ENCODE results near the gene SERGEF.

SERGEF gene

DNA sequence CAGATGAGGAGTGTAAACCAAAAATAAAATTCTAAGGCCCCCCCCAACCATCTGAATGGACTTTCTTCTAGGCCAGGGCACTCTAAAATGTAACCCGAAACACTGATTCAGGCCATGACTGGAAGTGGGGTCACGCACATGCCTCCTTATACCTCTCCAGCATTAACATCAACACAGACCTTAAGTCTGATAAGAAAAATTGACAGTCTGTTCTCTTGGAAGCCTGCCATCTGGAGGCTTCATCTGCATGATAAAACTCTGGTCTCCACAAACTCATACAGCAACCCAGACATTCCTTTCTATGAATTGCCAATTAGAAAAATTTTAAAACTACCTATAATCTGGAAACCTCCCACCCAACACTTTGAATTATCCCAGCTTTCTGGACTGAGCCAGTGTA lies 3.9 kb upstream of the SERGEF start:
- Histone ChIP-seq H2AFZ (ENCODE audit: low read length) (no peak overlapping the region), H3K4me3 (ENCODE audit: low read length) (no peak overlapping the region), H3K79me2 (ENCODE audit: low read length) (peaks cover 6% of the 10 kb centered on the region; the same call in 1 of the 2 replicates), H3K9me2 (replicated peaks; ENCODE audit: insufficient read depth, low read length) (no peaks in the 10 kb centered on the region), H3F3A (ENCODE audit: insufficient read depth, low read length) (0 out of 2 replicates have a peak, but pooled peaks cover 4% of the 10 kb centered on the region), H3K4me1 (ENCODE audit: low read length) (peaks cover 5% of the 10 kb centered on the region), H3K9ac (ENCODE audit: low read length) (no peak overlapping the region), H3K27me3 (replicated peaks; ENCODE audit: insufficient read depth, low read length) (no peaks in the 10 kb centered on the region), H3K27ac (ENCODE audit: low read length) (no peak overlapping the region), H4K20me1 (ENCODE audit: insufficient read depth, low read length) (no peaks in the 10 kb centered on the region), H3K4me2 (ENCODE audit: low read depth, low read length) (no peak overlapping the region), H3K9me3 (replicated peaks; ENCODE audit: insufficient read depth, low read length) (no peaks in the 10 kb centered on the region), H3K36me3 (replicated peaks; ENCODE audit: insufficient read depth, low read length) (no peaks in the 10 kb centered on the region)
- DNase-seq: no peak
- TF ChIP-seq EZH2 (optimal IDR thresholded peaks at IDR 0.05; ENCODE audit: low read depth, low read length) (no peak), EZH2phosphoT487 (IDR thresholded peaks at IDR 0.05; ENCODE audit: low read length) (no peak)
- TF ChIP-seq, protein P1, sequence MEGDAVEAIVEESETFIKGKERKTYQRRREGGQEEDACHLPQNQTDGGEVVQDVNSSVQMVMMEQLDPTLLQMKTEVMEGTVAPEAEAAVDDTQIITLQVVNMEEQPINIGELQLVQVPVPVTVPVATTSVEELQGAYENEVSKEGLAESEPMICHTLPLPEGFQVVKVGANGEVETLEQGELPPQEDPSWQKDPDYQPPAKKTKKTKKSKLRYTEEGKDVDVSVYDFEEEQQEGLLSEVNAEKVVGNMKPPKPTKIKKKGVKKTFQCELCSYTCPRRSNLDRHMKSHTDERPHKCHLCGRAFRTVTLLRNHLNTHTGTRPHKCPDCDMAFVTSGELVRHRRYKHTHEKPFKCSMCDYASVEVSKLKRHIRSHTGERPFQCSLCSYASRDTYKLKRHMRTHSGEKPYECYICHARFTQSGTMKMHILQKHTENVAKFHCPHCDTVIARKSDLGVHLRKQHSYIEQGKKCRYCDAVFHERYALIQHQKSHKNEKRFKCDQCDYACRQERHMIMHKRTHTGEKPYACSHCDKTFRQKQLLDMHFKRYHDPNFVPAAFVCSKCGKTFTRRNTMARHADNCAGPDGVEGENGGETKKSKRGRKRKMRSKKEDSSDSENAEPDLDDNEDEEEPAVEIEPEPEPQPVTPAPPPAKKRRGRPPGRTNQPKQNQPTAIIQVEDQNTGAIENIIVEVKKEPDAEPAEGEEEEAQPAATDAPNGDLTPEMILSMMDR (IDR thresholded peaks at IDR 0.05; ENCODE audit: low read length): no peak

DNA sequence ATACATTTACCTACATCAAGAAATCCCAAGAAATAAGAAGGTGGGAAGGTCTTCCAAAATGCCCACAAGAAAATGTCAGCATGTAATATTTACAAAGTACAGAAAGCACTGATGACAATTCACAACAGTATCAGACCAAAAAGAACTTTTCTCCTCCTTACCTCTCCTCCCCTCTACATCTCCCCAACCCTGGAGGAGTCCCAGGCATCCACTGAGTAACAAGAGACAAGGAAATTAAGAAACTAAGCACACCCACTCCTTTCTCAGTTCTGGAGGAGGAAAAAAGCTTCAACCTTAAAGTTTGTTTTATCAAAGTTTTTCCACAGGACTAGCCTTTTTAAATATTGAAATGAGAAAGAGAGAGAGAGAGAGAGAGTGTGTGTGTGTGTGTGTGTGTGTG lies 2.0 kb upstream of the SERGEF start:
- 0 out of 2 replicates have a peak, but pooled peaks cover 4% of the 10 kb centered on the region for H3F3A ChIP-seq (ENCODE audit: insufficient read depth, low read length)
- no peaks in the 10 kb centered on the region for H3K9me2 ChIP-seq (replicated peaks; ENCODE audit: insufficient read depth, low read length)
- H3K4me3 ChIP-seq (ENCODE audit: low read length): no peak overlapping the region
- H3K4me2 ChIP-seq (ENCODE audit: low read depth, low read length): no peak overlapping the region
- no peak overlapping the region for H3K27ac ChIP-seq (ENCODE audit: low read length)
- no peaks in the 10 kb centered on the region for H3K27me3 ChIP-seq (replicated peaks; ENCODE audit: insufficient read depth, low read length)
- no peak for DNase-seq
- peaks cover 10% of the 10 kb centered on the region; the same call in 1 of the 2 replicates for H3K79me2 ChIP-seq (ENCODE audit: low read length)
- no peaks in the 10 kb centered on the region for H4K20me1 ChIP-seq (ENCODE audit: insufficient read depth, low read length)
- no peaks in the 10 kb centered on the region for H3K9me3 ChIP-seq (replicated peaks; ENCODE audit: insufficient read depth, low read length)
- no peaks in the 10 kb centered on the region for H3K36me3 ChIP-seq (replicated peaks; ENCODE audit: insufficient read depth, low read length)
- no peak overlapping the region for H3K9ac ChIP-seq (ENCODE audit: low read length)
- H3K4me1 ChIP-seq (ENCODE audit: low read length): peaks cover 5% of the 10 kb centered on the region
- H2AFZ ChIP-seq (ENCODE audit: low read length): no peak overlapping the region
- TF ChIP-seq EZH2phosphoT487 (IDR thresholded peaks at IDR 0.05; ENCODE audit: low read length) (no peak), EZH2 (optimal IDR thresholded peaks at IDR 0.05; ENCODE audit: low read depth, low read length) (no peak)
- TF ChIP-seq, protein P1 (IDR thresholded peaks at IDR 0.05; ENCODE audit: low read length): no peak

DNA sequence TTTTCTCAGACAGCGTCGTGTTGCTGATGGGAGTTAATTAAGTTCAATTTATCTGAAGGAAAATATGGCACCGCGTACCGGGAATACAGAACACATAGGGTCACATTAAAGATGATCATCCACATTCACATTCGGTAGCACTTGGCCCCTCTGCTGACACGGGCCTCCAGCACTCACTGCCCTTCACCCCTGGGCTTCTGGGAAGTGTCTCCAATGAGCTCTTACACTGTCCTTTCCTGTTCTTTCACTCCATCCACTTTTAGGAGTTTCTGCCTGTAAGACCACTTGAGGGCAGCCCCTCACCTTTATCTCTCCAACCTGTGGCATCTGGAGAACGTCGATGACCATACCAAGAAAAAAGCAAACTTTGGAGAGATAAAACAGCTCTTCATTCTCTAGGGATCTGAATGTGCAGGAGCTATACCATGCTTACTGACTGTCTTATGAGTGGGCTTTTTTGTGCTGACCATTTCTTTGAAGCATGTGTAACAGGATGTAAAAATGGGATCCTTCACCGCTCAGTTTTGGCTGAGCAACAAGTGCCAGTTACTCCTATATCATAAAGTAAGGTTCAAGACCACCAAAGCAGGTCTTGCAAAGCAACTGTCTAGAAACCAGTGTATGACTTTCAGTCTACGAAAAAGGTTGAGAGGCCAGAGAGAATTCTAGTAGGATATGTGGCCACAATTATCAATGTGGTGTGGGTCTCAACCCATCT lies 1.1 kb upstream of the SERGEF start:
- Histone ChIP-seq H3K9ac (ENCODE audit: low read length) (peak overlapping the region; percentile 67; the same call in 1 of the 2 replicates), H3K4me3 (ENCODE audit: low read length) (peak overlapping the region; percentile 83), H4K20me1 (ENCODE audit: insufficient read depth, low read length) (no peaks in the 10 kb centered on the region), H3K9me2 (replicated peaks; ENCODE audit: insufficient read depth, low read length) (no peaks in the 10 kb centered on the region), H3K4me1 (ENCODE audit: low read length) (peaks cover 5% of the 10 kb centered on the region), H3K27me3 (replicated peaks; ENCODE audit: insufficient read depth, low read length) (no peaks in the 10 kb centered on the region), H3K36me3 (replicated peaks; ENCODE audit: insufficient read depth, low read length) (no peaks in the 10 kb centered on the region), H3F3A (ENCODE audit: insufficient read depth, low read length) (0 out of 2 replicates have a peak, but pooled peaks cover 4% of the 10 kb centered on the region), H3K4me2 (ENCODE audit: low read depth, low read length) (peak overlapping the region; percentile 81), H3K79me2 (ENCODE audit: low read length) (peaks cover 10% of the 10 kb centered on the region; the same call in 1 of the 2 replicates), H2AFZ (ENCODE audit: low read length) (peak overlapping the region; percentile 98), H3K27ac (ENCODE audit: low read length) (peak overlapping the region; percentile 64; the same call in 1 of the 2 replicates), H3K9me3 (replicated peaks; ENCODE audit: insufficient read depth, low read length) (no peaks in the 10 kb centered on the region)
- DNase-seq: no peak
- TF ChIP-seq EZH2 (optimal IDR thresholded peaks at IDR 0.05; ENCODE audit: low read depth, low read length): no peak
- TF ChIP-seq, protein P1 (IDR thresholded peaks at IDR 0.05; ENCODE audit: low read length): no peak
- no peak for TF ChIP-seq EZH2phosphoT487 (IDR thresholded peaks at IDR 0.05; ENCODE audit: low read length)
